ENCODE measurements around the gene EIF3I.

GRCh38 chr1:32199043-32199716 is 23.0 kb upstream of the EIF3I start:
- no peak for TF ChIP-seq CTBP1 (IDR thresholded peaks at IDR 0.05; ENCODE audit: borderline replicate concordance)
- no peak for TF ChIP-seq HDGF (IDR thresholded peaks at IDR 0.05; ENCODE audit: borderline replicate concordance)
